NCI-H1436 (cell line): Measurements from ENCODE around the gene UBAC1.

Source experiments
- DNase-seq: peaks from one replicate; lab custom pipeline; 2025; lab: John Stamatoyannopoulos, UW

The UBAC1 gene

GRCh38 chr9:135883410-135884089 lies 77.6 kb downstream of the UBAC1 start:
- DNase-seq: no peak
